Stimulated activated CD8-positive, alpha-beta memory T cell treated with anti-CD3 and anti-CD28 coated beads, Interleukin-15, amount 100 ng/mL, for 48 hours (primary cell): Measurements from ENCODE around the gene CDHR1.
A peak's percentile ranks its signal among the peaks of the same experiment; 100 is the strongest.
"Not testable (repeated sequence)": the region's sequence is repeated elsewhere in the genome, so short reads cannot be mapped to it uniquely, and the experiment has no call there.

Source experiments
- DNase-seq, 2 donors: peaks; one replicate each; pipeline ENCODE4 v3.0.0-alpha.2; 2020; ENCODE audit warnings: low read depth in 2 of 2

CDHR1 gene

GRCh38 chr10:84194424-84195043 is at the start of gene CDHR1:
Gene CDHR1 (plus strand): TSS chr10:84194537. CDS start chr10:84194761, 224 bp downstream.
- peak; percentile 29 to 32 for DNase-seq

GRCh38 chr10:84147347-84147746 is 47.0 kb upstream of the CDHR1 start:
- no peak for DNase-seq

GRCh38 chr10:84148006-84148597 is 46.2 kb upstream of the CDHR1 start:
- not testable (repeated sequence) for DNase-seq

- DNase-seq = no peak
Observed at GRCh38 chr10:84149854-84150253, 44.5 kb upstream of the CDHR1 start.

GRCh38 chr10:84152769-84153168 is 41.6 kb upstream of the CDHR1 start:
- no peak for DNase-seq

GRCh38 chr10:84155521-84155920 is 38.8 kb upstream of the CDHR1 start:
- DNase-seq = no peak

- no peak for DNase-seq
Observed at GRCh38 chr10:84156009-84156408, 38.3 kb upstream of the CDHR1 start.

- DNase-seq = peak; percentile 51 to 60
Observed at GRCh38 chr10:84156768-84157167, 37.6 kb upstream of the CDHR1 start.

GRCh38 chr10:84158061-84158460 is 36.3 kb upstream of the CDHR1 start:
- DNase-seq = no peak

- no peak for DNase-seq
Observed at GRCh38 chr10:84158550-84158949, 35.8 kb upstream of the CDHR1 start.

- DNase-seq = no peak
Observed at GRCh38 chr10:84159076-84159685, 35.2 kb upstream of the CDHR1 start.

- DNase-seq = no peak
Observed at GRCh38 chr10:84160663-84161362, 33.5 kb upstream of the CDHR1 start.

GRCh38 chr10:84163996-84164395 is 30.3 kb upstream of the CDHR1 start:
- DNase-seq = no peak

GRCh38 chr10:84164442-84164841 is 29.9 kb upstream of the CDHR1 start:
- DNase-seq = no peak

GRCh38 chr10:84166620-84167288 is 27.6 kb upstream of the CDHR1 start:
- DNase-seq = no peak

GRCh38 chr10:84167289-84167653 is 27.1 kb upstream of the CDHR1 start:
- not testable (repeated sequence) for DNase-seq

GRCh38 chr10:84168382-84168781 is 26.0 kb upstream of the CDHR1 start:
- not testable (repeated sequence) for DNase-seq

- DNase-seq = not testable (repeated sequence)
Observed at GRCh38 chr10:84171237-84171636, 23.1 kb upstream of the CDHR1 start.

GRCh38 chr10:84171700-84172466 is 22.5 kb upstream of the CDHR1 start:
- not testable (repeated sequence) for DNase-seq

GRCh38 chr10:84172467-84173356 is 21.6 kb upstream of the CDHR1 start:
- no peak for DNase-seq
